Activated CD4-positive, CD25-positive, alpha-beta regulatory T cell (primary cell): Measurements from ENCODE around the gene RAB26.

ENCODE experiments used
- DNase-seq, 4 experiments: peaks; one replicate each; lab custom pipeline; 2025; lab: John Stamatoyannopoulos, UW

RAB26 gene

GRCh38 chr16:2142942-2143877 lies 5.2 kb upstream of the RAB26 start:
- no peak for DNase-seq

- no peak for DNase-seq
These were observed 4.4 kb upstream of the RAB26 start for GRCh38 chr16:2143878-2144485.

GRCh38 chr16:2145843-2146242 lies 2.6 kb upstream of the RAB26 start:
- DNase-seq = no peak

- no peak for DNase-seq
These were observed 1.0 kb upstream of the RAB26 start for GRCh38 chr16:2147378-2147777.

- DNase-seq = no peak
These were observed 547 bp downstream of the RAB26 start for GRCh38 chr16:2148714-2149629.

GRCh38 chr16:2149630-2150417 lies 1.4 kb downstream of the RAB26 start:
- DNase-seq = no peak

GRCh38 chr16:2150418-2151187 lies 2.2 kb downstream of the RAB26 start:
- no peak for DNase-seq

- no peak for DNase-seq
These were observed 3.0 kb downstream of the RAB26 start for GRCh38 chr16:2151188-2152091.

GRCh38 chr16:2152695-2153506 lies 4.5 kb downstream of the RAB26 start:
- no peak for DNase-seq

GRCh38 chr16:2154533-2155090 lies 6.2 kb downstream of the RAB26 start:
- DNase-seq = no peak

GRCh38 chr16:2155091-2155950 lies 6.9 kb downstream of the RAB26 start, which contains the start of gene TRAF7:
Gene TRAF7, plus strand, starts transcription at chr16:2155782. Its CDS starts 8,139 bp downstream, at chr16:2163921.
- DNase-seq = peak; percentile 99 to 100 (median 99)

GRCh38 chr16:2155977-2156848 lies 7.8 kb downstream of the RAB26 start:
- DNase-seq = no peak

GRCh38 chr16:2156849-2157224 lies 8.4 kb downstream of the RAB26 start:
- DNase-seq = no peak

GRCh38 chr16:2157480-2158261 lies 9.2 kb downstream of the RAB26 start:
- DNase-seq = no peak

- DNase-seq = no peak
These were observed 9.8 kb downstream of the RAB26 start for GRCh38 chr16:2158262-2158638.
